NCI-H774 (cell line): Measurements from ENCODE around the gene CEP250.
"Not testable (repeated sequence)": the region's sequence is repeated elsewhere in the genome, so short reads cannot be mapped to it uniquely, and the experiment has no call there.

Experiments used
- DNase-seq: peaks from one replicate; lab custom pipeline; 2025; lab: John Stamatoyannopoulos, UW

Gene CEP250

GRCh38 chr20:35454881-35455609 is at the start of gene CEP250:
Gene CEP250 (plus strand): TSS chr20:35455598. CDS start chr20:35462368, 6,770 bp downstream.
- DNase-seq: peak; percentile 95

- DNase-seq: no peak
Measured at GRCh38 chr20:35405775-35406174, 49.6 kb upstream of the CEP250 start.

GRCh38 chr20:35408270-35408669 is 47.1 kb upstream of the CEP250 start:
- no peak for DNase-seq

GRCh38 chr20:35409542-35409941 is 45.9 kb upstream of the CEP250 start:
- no peak for DNase-seq

- DNase-seq: no peak
Measured at GRCh38 chr20:35410613-35411012, 44.8 kb upstream of the CEP250 start.

- DNase-seq: no peak
Measured at GRCh38 chr20:35421322-35421721, 34.1 kb upstream of the CEP250 start.

- DNase-seq: no peak
Measured at GRCh38 chr20:35431621-35432429, 23.6 kb upstream of the CEP250 start.

GRCh38 chr20:35432430-35432735 is 23.0 kb upstream of the CEP250 start:
- DNase-seq: no peak

- DNase-seq: no peak
Measured at GRCh38 chr20:35433337-35433736, 22.1 kb upstream of the CEP250 start.

GRCh38 chr20:35434085-35435005 is 21.1 kb upstream of the CEP250 start:
- no peak for DNase-seq

GRCh38 chr20:35436177-35436573 is 19.2 kb upstream of the CEP250 start:
- no peak for DNase-seq

- no peak for DNase-seq
Measured at GRCh38 chr20:35437599-35437998, 17.8 kb upstream of the CEP250 start.

- no peak for DNase-seq
Measured at GRCh38 chr20:35443003-35443402, 12.4 kb upstream of the CEP250 start.

GRCh38 chr20:35444226-35444625 is 11.2 kb upstream of the CEP250 start:
- no peak for DNase-seq

- DNase-seq: no peak
Measured at GRCh38 chr20:35446356-35447078, 8.9 kb upstream of the CEP250 start.

GRCh38 chr20:35447082-35447789 is 8.2 kb upstream of the CEP250 start:
- peak; percentile 86 for DNase-seq

GRCh38 chr20:35448788-35449373 is 6.5 kb upstream of the CEP250 start:
- DNase-seq: no peak

GRCh38 chr20:35449855-35450254 is 5.5 kb upstream of the CEP250 start:
- not testable (repeated sequence) for DNase-seq

- DNase-seq: no peak
Measured at GRCh38 chr20:35451295-35451694, 4.1 kb upstream of the CEP250 start.

GRCh38 chr20:35453647-35454046 is 1.8 kb upstream of the CEP250 start:
- no peak for DNase-seq

- DNase-seq: not testable (repeated sequence)
Measured at GRCh38 chr20:35456700-35457099, 1.3 kb downstream of the CEP250 start.
